GM18520 (cell line): Measurements from ENCODE around the gene CARD11.

Experiments used
- ATAC-seq: cut with Tn5 transposase; IDR thresholded peaks from one replicate; pipeline ENCODE4 v1.9.1; 2021; ENCODE audit not compliant: unreplicated experiment

Gene CARD11

GRCh38 chr7:3043544-3044371 lies at the start of gene CARD11:
TSS of gene CARD11 (minus strand) at chr7:3043867. CDS start at chr7:2958506, 85,361 bp downstream.
- ATAC-seq: no peak

GRCh38 chr7:3092468-3092867 lies 48.8 kb upstream of the CARD11 start:
- ATAC-seq: no peak

- ATAC-seq: no peak
Measured at GRCh38 chr7:3091631-3092030, 48.0 kb upstream of the CARD11 start.

GRCh38 chr7:3089493-3089892 lies 45.8 kb upstream of the CARD11 start:
- no peak for ATAC-seq

- no peak for ATAC-seq
Measured at GRCh38 chr7:3087243-3087755, 43.6 kb upstream of the CARD11 start.

GRCh38 chr7:3083350-3083749 lies 39.7 kb upstream of the CARD11 start:
- ATAC-seq: no peak

GRCh38 chr7:3082831-3083230 lies 39.2 kb upstream of the CARD11 start:
- ATAC-seq: no peak

- no peak for ATAC-seq
Measured at GRCh38 chr7:3082386-3082785, 38.7 kb upstream of the CARD11 start.

- no peak for ATAC-seq
Measured at GRCh38 chr7:3080106-3080505, 36.4 kb upstream of the CARD11 start.

- no peak for ATAC-seq
Measured at GRCh38 chr7:3078514-3078913, 34.8 kb upstream of the CARD11 start.

- no peak for ATAC-seq
Measured at GRCh38 chr7:3076700-3077099, 33.0 kb upstream of the CARD11 start.

GRCh38 chr7:3076163-3076562 lies 32.5 kb upstream of the CARD11 start:
- ATAC-seq: no peak

- no peak for ATAC-seq
Measured at GRCh38 chr7:3075441-3075840, 31.8 kb upstream of the CARD11 start.

- no peak for ATAC-seq
Measured at GRCh38 chr7:3074459-3074821, 30.8 kb upstream of the CARD11 start.

- ATAC-seq: no peak
Measured at GRCh38 chr7:3073763-3074458, 30.2 kb upstream of the CARD11 start.

GRCh38 chr7:3070908-3071307 lies 27.2 kb upstream of the CARD11 start:
- no peak for ATAC-seq

GRCh38 chr7:3069771-3070449 lies 26.2 kb upstream of the CARD11 start:
- ATAC-seq: no peak

- ATAC-seq: no peak
Measured at GRCh38 chr7:3068530-3068929, 24.9 kb upstream of the CARD11 start.

- ATAC-seq: no peak
Measured at GRCh38 chr7:3067606-3068380, 24.1 kb upstream of the CARD11 start.

- no peak for ATAC-seq
Measured at GRCh38 chr7:3067193-3067592, 23.5 kb upstream of the CARD11 start.

- no peak for ATAC-seq
Measured at GRCh38 chr7:3066506-3066905, 22.8 kb upstream of the CARD11 start.
